GM18499 (cell line): ENCODE measurements around the gene BCL2L13.
"Not testable (repeated sequence)": the region's sequence is repeated elsewhere in the genome, so short reads cannot be mapped to it uniquely, and the experiment has no call there.

ENCODE experiments used
- ATAC-seq: cut with Tn5 transposase; IDR thresholded peaks from one replicate; pipeline ENCODE4 v1.9.1; 2021; ENCODE audit warnings: moderate number of reproducible peaks; ENCODE audit not compliant: insufficient read depth, unreplicated experiment

Gene BCL2L13

GRCh38 chr22:17749605-17750395, 111.2 kb downstream of the BCL2L13 start:
- ATAC-seq, result no peak

- no peak for ATAC-seq
Observed at GRCh38 chr22:17751596-17751995, 113.0 kb downstream of the BCL2L13 start.

GRCh38 chr22:17753401-17753989, 114.9 kb downstream of the BCL2L13 start:
- no peak for ATAC-seq

GRCh38 chr22:17754233-17754925, 115.8 kb downstream of the BCL2L13 start:
- no peak for ATAC-seq

- ATAC-seq, result no peak
Observed at GRCh38 chr22:17761138-17761488, 122.6 kb downstream of the BCL2L13 start.

- ATAC-seq, result not testable (repeated sequence)
Observed at GRCh38 chr22:17763442-17763841, 124.9 kb downstream of the BCL2L13 start.

GRCh38 chr22:17764036-17764435, 125.5 kb downstream of the BCL2L13 start:
- no peak for ATAC-seq

GRCh38 chr22:17764852-17765251, 126.3 kb downstream of the BCL2L13 start:
- ATAC-seq, result not testable (repeated sequence)

- ATAC-seq, result no peak
Observed at GRCh38 chr22:17767233-17768065, 128.9 kb downstream of the BCL2L13 start.

GRCh38 chr22:17769013-17769715, 130.6 kb downstream of the BCL2L13 start:
- ATAC-seq, result no peak

GRCh38 chr22:17769716-17770082, 131.1 kb downstream of the BCL2L13 start:
- ATAC-seq, result no peak

- ATAC-seq, result no peak
Observed at GRCh38 chr22:17770180-17771077, 131.9 kb downstream of the BCL2L13 start.

- no peak for ATAC-seq
Observed at GRCh38 chr22:17772249-17772957, 133.8 kb downstream of the BCL2L13 start.

GRCh38 chr22:17772958-17773605, 134.5 kb downstream of the BCL2L13 start:
- no peak for ATAC-seq

- no peak for ATAC-seq
Observed at GRCh38 chr22:17773606-17774205, 135.1 kb downstream of the BCL2L13 start.

GRCh38 chr22:17774206-17774925, 135.8 kb downstream of the BCL2L13 start, which contains the start of gene BID:
Gene BID, minus strand, starts transcription at chr22:17774469. Its CDS starts 24,353 bp downstream, at chr22:17750116.
- ATAC-seq, result no peak
